GM21423 (cell line): ENCODE measurements around the gene PPP6R3.

ENCODE experiments used
- ATAC-seq: cut with Tn5 transposase; IDR thresholded peaks from one replicate; pipeline ENCODE4 v1.9.1; 2021; ENCODE audit warnings: mild to moderate bottlenecking, moderate library complexity; ENCODE audit not compliant: unreplicated experiment

PPP6R3 gene

GRCh38 chr11:68481579-68482240 is 21.2 kb downstream of the PPP6R3 start:
- ATAC-seq, result no peak

- ATAC-seq, result no peak
Observed at GRCh38 chr11:68488623-68489022, 28.1 kb downstream of the PPP6R3 start.

- ATAC-seq, result no peak
Observed at GRCh38 chr11:68495220-68495729, 34.7 kb downstream of the PPP6R3 start.

- ATAC-seq, result no peak
Observed at GRCh38 chr11:68495872-68496271, 35.3 kb downstream of the PPP6R3 start.

- ATAC-seq, result no peak
Observed at GRCh38 chr11:68497761-68498160, 37.2 kb downstream of the PPP6R3 start.

- no peak for ATAC-seq
Observed at GRCh38 chr11:68498321-68498720, 37.8 kb downstream of the PPP6R3 start.

- ATAC-seq, result no peak
Observed at GRCh38 chr11:68498903-68499883, 38.6 kb downstream of the PPP6R3 start.

GRCh38 chr11:68500206-68500605 is 39.7 kb downstream of the PPP6R3 start:
- ATAC-seq, result no peak

GRCh38 chr11:68501813-68502212 is 41.3 kb downstream of the PPP6R3 start:
- no peak for ATAC-seq

- no peak for ATAC-seq
Observed at GRCh38 chr11:68503251-68503687, 42.7 kb downstream of the PPP6R3 start.

GRCh38 chr11:68503792-68504191 is 43.2 kb downstream of the PPP6R3 start:
- ATAC-seq, result no peak

- no peak for ATAC-seq
Observed at GRCh38 chr11:68504432-68505066, 44.0 kb downstream of the PPP6R3 start.

- ATAC-seq, result no peak
Observed at GRCh38 chr11:68505596-68505995, 45.0 kb downstream of the PPP6R3 start.

GRCh38 chr11:68506908-68507307 is 46.4 kb downstream of the PPP6R3 start:
- ATAC-seq, result no peak

- ATAC-seq, result no peak
Observed at GRCh38 chr11:68508425-68508824, 47.9 kb downstream of the PPP6R3 start.

GRCh38 chr11:68509066-68509465 is 48.5 kb downstream of the PPP6R3 start:
- ATAC-seq, result no peak

- ATAC-seq, result no peak
Observed at GRCh38 chr11:68513930-68514487, 53.5 kb downstream of the PPP6R3 start.

- no peak for ATAC-seq
Observed at GRCh38 chr11:68517121-68517741, 56.7 kb downstream of the PPP6R3 start.

GRCh38 chr11:68518191-68518590 is 57.6 kb downstream of the PPP6R3 start:
- ATAC-seq, result no peak

- ATAC-seq, result no peak
Observed at GRCh38 chr11:68521969-68522652, 61.6 kb downstream of the PPP6R3 start.
